NCI-H2029 treated with DMSO at 0.1 percent for 48 hours (cell line): Measurements from ENCODE around the gene MAGED2.
"Not testable (repeated sequence)": the region's sequence is repeated elsewhere in the genome, so short reads cannot be mapped to it uniquely, and the experiment has no call there.

Experiments used
- DNase-seq: peaks from one replicate; lab custom pipeline; 2025; lab: John Stamatoyannopoulos, UW

Gene MAGED2

GRCh38 chrX:54807524-54808108 lies at the start of gene MAGED2:
MAGED2 (plus strand) TSS chrX:54807745; CDS start chrX:54809332, 1,587 bp downstream.
- no peak for DNase-seq

- DNase-seq: no peak
These were observed 49.2 kb upstream of the MAGED2 start for GRCh38 chrX:54758114-54759055.

GRCh38 chrX:54774391-54775094 lies 33.0 kb upstream of the MAGED2 start:
- not testable (repeated sequence) for DNase-seq

- DNase-seq: no peak
These were observed 31.5 kb upstream of the MAGED2 start for GRCh38 chrX:54776061-54776460.

- no peak for DNase-seq
These were observed 30.4 kb upstream of the MAGED2 start for GRCh38 chrX:54776987-54777672.

- DNase-seq: no peak
These were observed 21.6 kb upstream of the MAGED2 start for GRCh38 chrX:54785901-54786300.

- DNase-seq: no peak
These were observed 20.6 kb upstream of the MAGED2 start for GRCh38 chrX:54786967-54787366.

GRCh38 chrX:54788446-54788845 lies 19.1 kb upstream of the MAGED2 start:
- DNase-seq: no peak

GRCh38 chrX:54789405-54789804 lies 18.1 kb upstream of the MAGED2 start:
- not testable (repeated sequence) for DNase-seq

GRCh38 chrX:54794028-54794427 lies 13.5 kb upstream of the MAGED2 start:
- DNase-seq: no peak

- DNase-seq: no peak
These were observed 12.8 kb upstream of the MAGED2 start for GRCh38 chrX:54794795-54795194.

GRCh38 chrX:54798137-54798536 lies 9.4 kb upstream of the MAGED2 start, which contains the start of gene ITIH6:
ITIH6 (minus strand) TSS chrX:54798255; CDS start chrX:54798210, 45 bp downstream.
- no peak for DNase-seq

GRCh38 chrX:54799046-54799445 lies 8.5 kb upstream of the MAGED2 start:
- no peak for DNase-seq

GRCh38 chrX:54808109-54808604 lies 612 bp downstream of the MAGED2 start:
- DNase-seq: no peak

- DNase-seq: peak; percentile 76
These were observed 1.3 kb downstream of the MAGED2 start for GRCh38 chrX:54808605-54809483.

- DNase-seq: no peak
These were observed 3.0 kb downstream of the MAGED2 start for GRCh38 chrX:54810532-54810931.

- no peak for DNase-seq
These were observed 3.8 kb downstream of the MAGED2 start for GRCh38 chrX:54811301-54811885.

GRCh38 chrX:54812306-54812705 lies 4.8 kb downstream of the MAGED2 start:
- DNase-seq: no peak

GRCh38 chrX:54817220-54817820 lies 9.8 kb downstream of the MAGED2 start:
- DNase-seq: no peak

GRCh38 chrX:54818221-54818620 lies 10.7 kb downstream of the MAGED2 start:
- no peak for DNase-seq
